ENCODE measurements around the gene ZBED2. TPM values are rescaled to one million over a fixed set of nuclear protein-coding genes. Genes with fewer than 3 reads are reported as not detected.
"Not testable (repeated sequence)": the region's sequence is repeated elsewhere in the genome, so short reads cannot be mapped to it uniquely, and the experiment has no call there.

ZBED2 gene
- total RNA-seq, 1 donor from 2014 or later, result 4.9 TPM

DNA sequence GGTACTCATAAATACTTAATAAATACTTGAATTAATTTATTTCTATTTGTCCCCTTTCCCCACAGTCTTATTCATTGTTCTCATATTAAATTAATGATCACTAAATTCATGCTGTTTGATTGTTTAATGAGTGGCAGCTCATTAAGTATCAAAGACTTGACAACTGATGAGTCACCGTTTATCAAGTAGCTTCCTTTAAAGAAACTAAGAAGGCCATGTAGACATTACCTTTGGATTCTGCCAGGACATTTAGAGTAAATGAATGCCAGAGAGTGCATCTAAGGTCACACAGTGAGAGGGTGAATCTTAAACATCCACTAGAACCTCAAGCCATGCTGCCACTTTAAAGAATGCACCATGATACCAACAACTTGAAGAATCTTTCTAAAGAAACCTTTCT, 23.9 kb downstream of the ZBED2 start:
- H3K36me3 ChIP-seq, result no peaks in the 10 kb centered on the region
- H3K4me3 ChIP-seq, result no peak overlapping the region
- no peaks in the 10 kb centered on the region for H3K27me3 ChIP-seq
- DNase-seq (ENCODE audit: extremely low spot score in 2 of 2), result no peak
- intact Hi-C loops (cut with DNase I), result no loop called here
- no peak overlapping the region for H3K27ac ChIP-seq
- no peaks in the 10 kb centered on the region for H3K9me3 ChIP-seq
- TF ChIP-seq, protein P1, sequence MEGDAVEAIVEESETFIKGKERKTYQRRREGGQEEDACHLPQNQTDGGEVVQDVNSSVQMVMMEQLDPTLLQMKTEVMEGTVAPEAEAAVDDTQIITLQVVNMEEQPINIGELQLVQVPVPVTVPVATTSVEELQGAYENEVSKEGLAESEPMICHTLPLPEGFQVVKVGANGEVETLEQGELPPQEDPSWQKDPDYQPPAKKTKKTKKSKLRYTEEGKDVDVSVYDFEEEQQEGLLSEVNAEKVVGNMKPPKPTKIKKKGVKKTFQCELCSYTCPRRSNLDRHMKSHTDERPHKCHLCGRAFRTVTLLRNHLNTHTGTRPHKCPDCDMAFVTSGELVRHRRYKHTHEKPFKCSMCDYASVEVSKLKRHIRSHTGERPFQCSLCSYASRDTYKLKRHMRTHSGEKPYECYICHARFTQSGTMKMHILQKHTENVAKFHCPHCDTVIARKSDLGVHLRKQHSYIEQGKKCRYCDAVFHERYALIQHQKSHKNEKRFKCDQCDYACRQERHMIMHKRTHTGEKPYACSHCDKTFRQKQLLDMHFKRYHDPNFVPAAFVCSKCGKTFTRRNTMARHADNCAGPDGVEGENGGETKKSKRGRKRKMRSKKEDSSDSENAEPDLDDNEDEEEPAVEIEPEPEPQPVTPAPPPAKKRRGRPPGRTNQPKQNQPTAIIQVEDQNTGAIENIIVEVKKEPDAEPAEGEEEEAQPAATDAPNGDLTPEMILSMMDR (IDR thresholded peaks at IDR 0.05), result no peak
- no peak for TF ChIP-seq POLR2AphosphoS5 (IDR thresholded peaks at IDR 0.05; ENCODE audit: insufficient read depth in 1 of 2, low read depth in 1 of 2)
- TF ChIP-seq POLR2A (IDR thresholded peaks at IDR 0.05), result no peak
- H3K4me1 ChIP-seq, result no peaks in the 10 kb centered on the region

DNA sequence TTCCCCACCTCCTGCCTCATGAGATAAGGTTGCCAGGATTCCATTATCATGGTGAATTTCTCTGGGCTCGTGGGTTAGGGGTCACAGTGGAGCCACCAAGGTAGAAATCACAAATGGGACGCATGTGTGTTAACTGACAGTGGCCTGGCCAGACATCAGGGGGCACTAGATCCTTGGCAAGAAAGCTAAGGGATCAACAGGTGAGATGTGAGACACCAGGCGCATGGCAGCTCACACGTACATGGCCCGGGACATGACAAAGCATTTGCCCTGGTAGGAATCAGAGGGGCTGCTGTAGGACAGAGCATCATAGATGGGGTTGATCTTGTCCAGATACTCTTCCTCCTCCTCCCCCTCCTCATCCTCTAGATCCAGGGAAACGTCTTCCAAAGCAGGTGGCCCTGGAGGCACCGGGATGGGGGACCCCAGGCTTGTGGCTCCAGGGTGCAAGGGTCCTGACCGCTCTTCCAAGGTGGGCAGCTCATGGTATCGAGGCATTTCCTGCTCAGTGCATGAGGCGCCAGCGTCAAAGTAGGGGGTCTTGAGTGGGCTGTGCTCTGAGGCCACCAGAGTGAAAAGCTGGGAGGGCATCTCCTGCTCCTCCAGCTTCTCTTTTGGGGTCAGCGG, 24.6 kb downstream of the ZBED2 start:
- no peak overlapping the region for H3K27ac ChIP-seq
- no peaks in the 10 kb centered on the region for H3K4me1 ChIP-seq
- H3K9me3 ChIP-seq, result no peaks in the 10 kb centered on the region
- no peaks in the 10 kb centered on the region for H3K36me3 ChIP-seq
- H3K27me3 ChIP-seq, result no peaks in the 10 kb centered on the region
- intact Hi-C loops (cut with DNase I), result no loop called here
- DNase-seq (ENCODE audit: extremely low spot score in 2 of 2), result no peak
- TF ChIP-seq POLR2A (IDR thresholded peaks at IDR 0.05), result no peak
- H3K4me3 ChIP-seq, result no peak overlapping the region

DNA sequence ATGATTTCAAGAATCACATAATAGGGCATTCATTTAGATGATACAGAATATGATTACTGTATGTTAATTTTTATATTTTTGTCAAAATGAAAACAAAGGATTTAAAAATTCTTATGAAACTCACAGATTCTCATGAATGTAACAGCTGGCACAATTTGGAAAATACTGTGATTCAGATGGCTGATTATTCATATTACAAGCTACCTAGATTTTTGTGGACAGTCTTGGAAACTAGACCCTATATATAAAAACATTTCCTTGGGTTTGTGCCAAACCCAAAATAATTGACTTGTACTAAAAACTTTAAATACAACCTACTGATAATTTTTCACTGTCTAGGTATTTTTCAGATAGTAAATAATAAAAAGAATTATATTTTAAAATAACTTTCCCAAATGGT, 26.2 kb downstream of the ZBED2 start:
- no peak for DNase-seq (ENCODE audit: extremely low spot score in 2 of 2)
- no peaks in the 10 kb centered on the region for H3K27me3 ChIP-seq
- H3K4me3 ChIP-seq, result no peak overlapping the region
- no peaks in the 10 kb centered on the region for H3K9me3 ChIP-seq
- no peaks in the 10 kb centered on the region for H3K36me3 ChIP-seq
- TF ChIP-seq POLR2A (IDR thresholded peaks at IDR 0.05), result no peak
- TF ChIP-seq, protein P1 (IDR thresholded peaks at IDR 0.05), result no peak
- no peak for TF ChIP-seq POLR2AphosphoS5 (IDR thresholded peaks at IDR 0.05; ENCODE audit: insufficient read depth in 1 of 2, low read depth in 1 of 2)
- intact Hi-C loops (cut with DNase I), result no loop called here
- H3K27ac ChIP-seq, result no peak overlapping the region
- H3K4me1 ChIP-seq, result no peaks in the 10 kb centered on the region

DNA sequence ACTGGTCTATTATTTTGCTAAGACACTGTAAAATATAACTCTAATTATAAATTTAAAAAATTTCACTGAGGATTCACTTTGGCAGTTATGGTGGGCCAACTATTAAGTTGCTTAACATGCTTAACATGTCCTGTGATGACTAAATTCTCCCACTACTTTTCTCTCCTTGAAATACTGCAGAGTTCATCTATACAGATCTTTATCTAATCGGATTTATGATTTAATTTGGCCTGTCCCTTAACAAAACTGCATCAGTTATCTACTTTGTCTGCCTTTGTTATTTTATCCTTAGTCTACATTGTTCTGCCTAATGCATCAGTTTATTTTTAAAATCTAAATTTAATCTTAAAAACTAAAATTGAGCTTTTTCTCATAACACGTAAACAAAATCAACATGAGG, 26.8 kb downstream of the ZBED2 start:
- Histone ChIP-seq H3K27me3 (no peaks in the 10 kb centered on the region), H3K36me3 (no peaks in the 10 kb centered on the region), H3K27ac (no peak overlapping the region), H3K9me3 (no peaks in the 10 kb centered on the region), H3K4me1 (no peaks in the 10 kb centered on the region), H3K4me3 (no peak overlapping the region)
- no peak for DNase-seq (ENCODE audit: extremely low spot score in 2 of 2)
- TF ChIP-seq, protein P1 (IDR thresholded peaks at IDR 0.05), result no peak
- no peak for TF ChIP-seq POLR2A (IDR thresholded peaks at IDR 0.05)
- TF ChIP-seq POLR2AphosphoS5 (IDR thresholded peaks at IDR 0.05; ENCODE audit: insufficient read depth in 1 of 2, low read depth in 1 of 2), result no peak
- intact Hi-C loops (cut with DNase I), result no loop called here

DNA sequence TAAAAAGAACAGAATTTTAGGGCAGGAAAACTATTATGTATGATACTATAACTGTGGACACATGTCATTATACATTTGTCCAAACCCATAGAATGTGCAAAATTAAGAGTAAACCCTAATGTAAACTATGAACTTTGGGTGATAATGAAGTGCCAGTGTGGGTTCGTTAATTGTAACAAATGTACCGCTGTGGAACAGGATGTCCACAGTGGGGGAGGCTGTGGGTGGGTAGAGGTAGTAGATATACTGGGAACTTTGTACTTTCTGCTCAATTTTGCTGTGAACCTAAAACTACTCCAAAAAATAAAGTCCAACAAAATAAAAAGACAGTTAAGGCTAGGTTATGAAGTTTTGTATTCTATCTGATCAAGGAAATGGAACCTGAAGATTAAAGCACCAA, 28.3 kb downstream of the ZBED2 start:
- Histone ChIP-seq H3K4me1 (no peaks in the 10 kb centered on the region), H3K9me3 (no peaks in the 10 kb centered on the region), H3K4me3 (no peak overlapping the region), H3K36me3 (no peaks in the 10 kb centered on the region), H3K27me3 (no peaks in the 10 kb centered on the region), H3K27ac (no peak overlapping the region)
- TF ChIP-seq POLR2A (IDR thresholded peaks at IDR 0.05) (no peak), POLR2AphosphoS5 (IDR thresholded peaks at IDR 0.05; ENCODE audit: insufficient read depth in 1 of 2, low read depth in 1 of 2) (no peak)
- TF ChIP-seq, protein P1 (IDR thresholded peaks at IDR 0.05), result no peak
- no peak for DNase-seq (ENCODE audit: extremely low spot score in 2 of 2)
- intact Hi-C loops (cut with DNase I), result no loop called here

DNA sequence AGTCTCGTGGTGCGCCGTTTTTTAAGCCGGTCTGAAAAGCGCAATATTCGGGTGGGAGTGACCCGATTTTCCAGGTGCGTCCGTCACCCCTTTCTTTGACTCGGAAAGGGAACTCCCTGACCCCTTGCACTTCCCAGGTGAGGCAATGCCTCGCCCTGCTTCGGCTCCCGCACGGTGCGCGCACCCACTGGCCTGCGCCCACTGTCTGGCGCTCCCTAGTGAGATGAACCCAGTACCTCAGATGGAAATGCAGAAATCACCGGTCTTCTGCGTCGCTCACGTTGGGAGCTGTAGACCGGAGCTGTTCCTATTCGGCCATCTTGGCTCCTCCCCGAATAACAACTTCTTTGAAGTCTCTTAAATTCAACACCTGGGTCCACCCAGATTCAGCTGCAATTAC, 33.2 kb downstream of the ZBED2 start:
- H3K27me3 ChIP-seq; H3K36me3 ChIP-seq; H3K4me3 ChIP-seq; H3K27ac ChIP-seq; DNase-seq (ENCODE audit: extremely low spot score in 2 of 2); H3K9me3 ChIP-seq; intact Hi-C loops (cut with DNase I); H3K4me1 ChIP-seq: not testable (repeated sequence)

Measured in vagina (tissue), 2 donors.